HG03064 (cell line): ENCODE results near the gene ELN.
A peak's percentile ranks its signal among the peaks of the same experiment; 100 is the strongest.
"Not testable (repeated sequence)": the region's sequence is repeated elsewhere in the genome, so short reads cannot be mapped to it uniquely, and the experiment has no call there.

Experiments used
- ATAC-seq: cut with Tn5 transposase; IDR thresholded peaks from one replicate; pipeline ENCODE4 v1.9.1; 2021; ENCODE audit warnings: low read depth; ENCODE audit not compliant: unreplicated experiment

Gene ELN

DNA sequence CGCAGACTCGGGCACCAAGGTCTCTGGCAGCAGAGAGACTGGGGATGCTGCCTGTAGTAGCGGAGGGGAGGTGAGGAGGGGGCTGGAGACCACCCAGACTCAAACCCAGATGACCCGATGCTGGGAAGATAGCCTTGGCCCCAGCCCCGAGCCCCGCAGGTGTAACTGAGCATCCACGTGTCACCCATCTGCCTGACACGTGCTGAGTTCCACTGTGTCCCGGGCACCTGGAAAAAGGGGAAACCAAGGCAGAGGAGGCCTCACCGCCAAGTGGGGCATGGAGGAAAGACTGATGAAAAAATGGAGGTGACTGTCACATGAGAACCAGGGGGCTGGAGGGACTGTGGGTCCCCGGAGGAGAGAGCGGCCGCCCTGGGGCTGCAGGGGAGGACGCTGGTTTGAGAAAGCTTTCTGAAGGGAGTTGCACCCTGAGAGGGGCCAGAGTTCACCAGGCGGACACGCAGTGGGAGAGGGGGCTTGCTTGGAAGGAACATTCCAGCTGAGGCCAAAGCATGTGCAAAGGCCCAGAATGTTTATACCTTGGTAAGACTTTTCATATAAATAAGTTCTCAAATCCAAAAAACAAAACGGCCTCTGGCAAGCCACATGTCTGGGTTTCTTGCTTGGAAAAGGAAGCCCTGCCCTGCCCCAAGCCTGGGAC lies 27.4 kb upstream of the ELN start:
- ATAC-seq = no peak

DNA sequence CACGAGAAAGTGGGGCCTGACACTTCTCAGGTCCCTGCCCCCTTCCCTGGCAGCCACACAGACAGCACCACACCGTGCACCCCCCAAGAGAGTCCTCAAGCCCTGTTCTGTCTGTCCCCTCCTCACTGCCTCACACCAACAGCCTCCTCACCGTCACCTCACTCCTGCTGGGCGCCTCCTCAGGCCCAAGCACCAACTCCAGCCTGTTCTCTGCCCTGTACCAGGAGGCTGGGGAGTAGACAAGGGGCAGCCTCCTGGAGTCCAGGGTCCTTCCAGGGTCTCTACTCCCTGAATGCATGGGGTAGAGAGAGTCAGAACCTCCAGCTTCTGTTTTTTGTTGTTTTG lies 26.9 kb upstream of the ELN start:
- no peak for ATAC-seq

GRCh38 chr7:74002474-74003017 lies 25.4 kb upstream of the ELN start:
- no peak for ATAC-seq

- ATAC-seq = no peak
Measured at GRCh38 chr7:74003621-74004020, 24.4 kb upstream of the ELN start.

GRCh38 chr7:74006032-74006431 lies 21.9 kb upstream of the ELN start:
- no peak for ATAC-seq

GRCh38 chr7:74006451-74007241 lies 21.3 kb upstream of the ELN start:
- no peak for ATAC-seq

- ATAC-seq = no peak
Measured at GRCh38 chr7:74007242-74007567, 20.8 kb upstream of the ELN start.

DNA sequence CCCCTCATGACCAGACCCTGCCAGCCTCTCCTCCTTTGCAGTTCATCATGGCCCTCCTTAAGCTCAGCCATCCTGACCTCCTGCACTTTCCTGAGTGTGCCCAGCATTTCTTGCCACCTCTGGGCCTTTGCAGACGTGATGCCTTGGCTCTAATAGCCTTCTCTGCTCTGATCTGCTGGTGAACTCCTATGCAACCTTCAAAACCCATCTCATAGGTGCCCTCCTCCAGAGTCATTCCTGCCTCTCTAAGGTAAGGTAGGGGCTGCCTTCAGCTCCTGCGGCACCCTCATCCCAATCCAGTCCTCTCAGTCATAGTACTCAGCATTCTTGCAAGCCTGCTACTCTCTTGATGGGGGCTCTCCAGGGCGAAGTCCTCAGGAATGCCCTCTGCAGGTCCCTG lies 19.3 kb upstream of the ELN start:
- no peak for ATAC-seq

GRCh38 chr7:74009719-74010118 lies 18.3 kb upstream of the ELN start:
- no peak for ATAC-seq

DNA sequence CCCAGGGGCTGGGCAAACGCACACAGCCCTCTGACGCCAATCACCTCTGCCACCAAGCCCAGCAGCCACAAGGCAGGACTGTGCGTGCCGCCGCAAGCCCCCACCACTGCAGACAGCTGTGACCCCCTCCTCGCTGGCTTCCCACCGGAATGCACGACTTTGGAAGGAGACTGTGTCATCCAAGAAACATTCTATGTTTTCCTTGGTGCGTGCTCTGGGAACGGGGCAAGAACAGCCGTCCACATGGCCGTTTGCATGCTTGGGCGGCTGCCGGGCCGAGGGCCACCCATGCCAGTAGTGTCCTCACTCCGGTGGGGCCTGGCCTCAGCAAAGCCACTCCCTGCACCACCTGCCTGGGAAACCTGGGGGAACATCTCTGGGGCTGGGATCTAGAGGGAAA lies 17.6 kb upstream of the ELN start:
- ATAC-seq = no peak

GRCh38 chr7:74011421-74011820 lies 16.6 kb upstream of the ELN start:
- not testable (repeated sequence) for ATAC-seq

DNA sequence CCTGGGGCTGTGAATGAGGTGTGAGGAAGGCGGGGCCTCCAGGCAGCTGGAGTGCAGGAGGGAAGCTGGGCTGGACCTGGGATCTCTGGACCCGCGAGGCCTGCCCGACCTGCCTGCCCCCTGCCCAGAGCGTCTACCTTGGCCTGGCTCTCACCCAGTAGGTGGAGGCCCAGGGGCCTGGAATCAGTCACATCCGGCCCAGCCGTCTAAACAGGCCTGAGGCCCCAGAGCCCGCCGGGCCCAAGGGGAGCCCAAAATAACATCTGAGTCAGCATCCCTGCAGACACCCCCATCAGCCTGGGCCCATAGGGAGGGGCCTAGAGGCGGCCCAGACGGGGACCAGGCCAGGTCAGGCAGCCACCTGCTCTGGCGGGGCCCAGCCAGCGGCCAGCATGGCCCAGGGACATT lies 15.1 kb upstream of the ELN start:
- peak; percentile 93 for ATAC-seq

- no peak for ATAC-seq
Measured at GRCh38 chr7:74013539-74014272, 14.3 kb upstream of the ELN start.

DNA sequence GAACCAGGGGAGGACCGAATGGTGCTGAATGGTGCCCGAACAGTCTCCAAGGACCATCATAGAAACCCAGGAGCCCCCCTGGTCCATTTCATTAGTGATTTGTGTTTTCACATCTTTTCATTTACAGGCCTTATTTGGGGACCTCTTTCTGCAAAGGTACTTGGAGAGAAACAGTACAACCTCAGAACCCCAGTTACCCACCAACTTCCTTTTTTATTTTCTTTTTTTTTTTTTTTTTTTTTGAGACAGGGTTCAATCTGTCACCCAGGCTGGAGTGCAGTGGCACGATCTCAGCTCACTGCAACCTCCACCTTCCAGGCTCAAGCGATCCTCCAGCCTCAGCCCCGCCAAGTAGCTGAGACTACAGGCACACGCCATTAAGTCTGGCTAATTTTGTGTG lies 13.0 kb upstream of the ELN start:
- no peak for ATAC-seq

GRCh38 chr7:74015670-74016069 lies 12.3 kb upstream of the ELN start:
- no peak for ATAC-seq

DNA sequence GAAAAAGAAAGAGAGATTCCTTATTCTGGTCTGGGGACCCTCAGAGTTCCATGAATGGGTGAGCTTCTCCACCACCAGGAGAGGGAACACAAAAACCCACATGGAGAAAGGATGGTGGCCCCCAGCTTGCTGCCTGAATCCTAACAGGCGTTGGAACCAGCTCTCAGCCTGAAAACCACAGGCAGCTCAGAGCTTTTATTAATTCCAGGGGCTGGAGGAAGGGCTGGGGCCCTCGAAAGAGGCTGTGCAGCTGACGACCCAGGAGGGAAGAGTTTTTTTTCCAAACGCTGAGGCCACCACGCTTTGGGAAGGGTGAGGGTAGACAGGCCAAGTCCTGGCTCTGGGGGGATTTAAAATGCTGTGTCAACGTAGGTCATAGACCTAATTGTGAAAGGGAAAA lies 10.8 kb upstream of the ELN start:
- no peak for ATAC-seq

- no peak for ATAC-seq
Measured at GRCh38 chr7:74018246-74018895, 9.6 kb upstream of the ELN start.

- ATAC-seq = no peak
Measured at GRCh38 chr7:74019149-74019548, 8.8 kb upstream of the ELN start.

DNA sequence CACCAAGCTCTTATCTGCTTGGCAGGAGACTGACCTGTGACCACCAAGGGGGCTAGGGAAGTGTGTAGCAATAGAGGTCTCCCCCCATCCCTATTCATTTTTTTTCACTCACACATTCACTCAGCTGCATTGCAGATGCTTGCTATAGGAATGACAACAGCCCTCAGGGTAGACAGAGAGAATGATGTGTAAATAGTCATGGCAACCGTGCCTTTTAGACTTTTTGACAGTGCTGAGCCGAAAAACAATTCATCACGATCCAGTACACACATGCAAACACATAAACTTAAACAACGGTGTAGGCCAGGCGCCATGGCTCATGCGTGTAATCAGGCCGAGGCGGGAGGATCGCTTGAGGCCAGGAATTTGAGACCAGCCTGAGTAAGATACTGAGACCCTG lies 7.6 kb upstream of the ELN start:
- ATAC-seq = no peak

- ATAC-seq = no peak
Measured at GRCh38 chr7:74021546-74022320, 6.2 kb upstream of the ELN start.
